A673 (cell line): Measurements from ENCODE around the gene MRTFA. TPM values are rescaled to one million over a fixed set of nuclear protein-coding genes. Genes with fewer than 3 reads are reported as not detected.

Experiments used
- BruUV-seq: library from RNA; stranded (reverse); fragments of 400-500 nt; replicated peaks from 2 replicates; lab custom pipeline; 2021; lab: Mats Ljungman, UMichigan
- CTCF ChIA-PET: fragments of 300-600 bp; sonication (Branson Sonifier 250); formaldehyde crosslinking; loops from one replicate; lab custom pipeline; 2022; ENCODE audit warnings: antibody characterized with exemption; lab: Charles Lee
- POLR2A ChIA-PET: fragments of 300-600 bp; sonication (Branson Sonifier 250); formaldehyde crosslinking; loops from one replicate; lab custom pipeline; 2022; ENCODE audit warnings: antibody characterized with exemption; ENCODE audit not compliant: low non-redundant PET; lab: Charles Lee
- DNase-seq: peaks from one replicate; pipeline ENCODE4 v3.0.0-alpha.2; 2015; ENCODE audit warnings: low spot score
- H3K27ac ChIP-seq: fragments of 200-600 bp; sonication (generic); 2 replicates; pipeline ENCODE4 v1.5.1; 2016; ENCODE audit warnings: mixed run types, low read depth, mild to moderate bottlenecking, mixed read lengths, antibody characterized with exemption, low read length; ENCODE audit not compliant: poor library complexity, severe bottlenecking
- H3K27me3 ChIP-seq: fragments of 200-600 bp; sonication (generic); replicated peaks from 2 replicates; pipeline ENCODE4 v1.6.1; 2017; ENCODE audit warnings: mixed run types, low read depth, mild to moderate bottlenecking, mixed read lengths, antibody characterized with exemption, low read length; ENCODE audit not compliant: insufficient read depth, poor library complexity
- H3K36me3 ChIP-seq: fragments of 200-600 bp; sonication (generic); 2 replicates; pipeline ENCODE4 v1.6.1; 2016; ENCODE audit warnings: mixed run types, mild to moderate bottlenecking, mixed read lengths, antibody characterized with exemption, low read length; ENCODE audit not compliant: insufficient read depth, poor library complexity, severe bottlenecking
- H3K4me1 ChIP-seq: fragments of 200-600 bp; sonication (generic); 2 replicates; pipeline ENCODE4 v1.6.1; 2017; ENCODE audit warnings: mixed run types, mild to moderate bottlenecking, mixed read lengths, antibody characterized with exemption, low read length; ENCODE audit not compliant: insufficient read depth, poor library complexity, severe bottlenecking
- H3K4me3 ChIP-seq: fragments of 200-600 bp; sonication (generic); 2 replicates; pipeline ENCODE4 v1.5.1; 2016; ENCODE audit warnings: low read depth, mixed run types, mild to moderate bottlenecking, mixed read lengths, low read length; ENCODE audit not compliant: poor library complexity, severe bottlenecking
- H3K9me3 ChIP-seq: fragments of 200-600 bp; sonication (generic); 2 replicates; pipeline ENCODE4 v1.6.1; 2016; ENCODE audit warnings: mixed run types, low read depth, mild to moderate bottlenecking, mixed read lengths, antibody characterized with exemption, low read length; ENCODE audit not compliant: poor library complexity, severe bottlenecking
- CTCF ChIP-seq: fragments of 300-800, 200-600 bp; sonication (generic); conservative IDR thresholded peaks from 2 replicates; pipeline ENCODE4 v1.5.1; 2017; ENCODE audit warnings: low read depth, mild to moderate bottlenecking, antibody characterized with exemption, low read length, moderate library complexity, mixed read lengths
- EZH2 ChIP-seq: fragments of 200-600 bp; sonication (generic); IDR thresholded peaks from 2 replicates; pipeline ENCODE4 v1.6.1; 2017; ENCODE audit warnings: borderline replicate concordance, low read depth, mild to moderate bottlenecking, mixed read lengths, antibody characterized with exemption, low read length; ENCODE audit not compliant: poor library complexity, severe bottlenecking
- intact Hi-C: fragments of 100-400 bp; cut with micrococcal nuclease; formaldehyde crosslinking; loops from one replicate; pipeline ENCODE4 v1.10.0; 2022; ENCODE audit not compliant: unreplicated experiment
- total RNA-seq: library from RNA; stranded (reverse); gene quantifications from 2 replicates; pipeline ENCODE4 v1.2.3, GENCODE V29; 2021

Gene MRTFA
- total RNA-seq, 1 experiment from 2014 or later: 35.8 TPM

- no TSS peak for BruUV-seq
Measured at GRCh38 chr22:40416267-40416570, 220.3 kb downstream of the MRTFA start.

GRCh38 chr22:40415531-40416266, 220.8 kb downstream of the MRTFA start:
- Histone ChIP-seq H3K27me3 (no peaks in the 10 kb centered on the region), H3K4me1 (peaks cover 16% of the 10 kb centered on the region), H3K9me3 (no peaks in the 10 kb centered on the region), H3K27ac (peak overlapping the region; percentile 37), H3K36me3 (peaks cover 34% of the 10 kb centered on the region), H3K4me3 (no peak overlapping the region)
- TF ChIP-seq EZH2: no peak
- no peak for TF ChIP-seq CTCF
- ChIA-PET CTCF (no interaction called here), POLR2A (interaction anchor here (0.6 kb wide), 1 partner anchor 201 kb away, joined by 3 read pairs; no protein-coding TSS in a partner anchor)
- BruUV-seq: no TSS peak
- intact Hi-C loops: no loop called here
- no peak for DNase-seq

More at GRCh38 chr22:40416267-40416570, 220.3 kb downstream of the MRTFA start:
- intact Hi-C loops: no loop called here
- CTCF ChIA-PET: no interaction called here
- TF ChIP-seq CTCF: no peak
- TF ChIP-seq EZH2: no peak
- peaks cover 29% of the 10 kb centered on the region for H3K36me3 ChIP-seq
- H3K4me1 ChIP-seq: peaks cover 16% of the 10 kb centered on the region
- H3K9me3 ChIP-seq: no peaks in the 10 kb centered on the region
- H3K27me3 ChIP-seq: no peaks in the 10 kb centered on the region
- H3K27ac ChIP-seq: peak overlapping the region; percentile 37
- H3K4me3 ChIP-seq: no peak overlapping the region
- DNase-seq: no peak
- POLR2A ChIA-PET: no interaction called here

GRCh38 chr22:40414838-40415505, 221.5 kb downstream of the MRTFA start:
- intact Hi-C loops: no loop called here
- Histone ChIP-seq H3K36me3 (peaks cover 42% of the 10 kb centered on the region), H3K4me3 (no peak overlapping the region), H3K9me3 (no peaks in the 10 kb centered on the region), H3K4me1 (peaks cover 16% of the 10 kb centered on the region), H3K27me3 (no peaks in the 10 kb centered on the region), H3K27ac (peak overlapping the region; percentile 50)
- POLR2A ChIA-PET: interaction anchor here (0.6 kb wide), 1 partner anchor 200 kb away, joined by 3 read pairs; no protein-coding TSS in a partner anchor
- no peak for DNase-seq
- CTCF ChIA-PET: interaction anchor here (0.8 kb wide), 1 partner anchor 268 kb away, joined by 8 read pairs; no protein-coding TSS in a partner anchor
- TF ChIP-seq CTCF: no peak
- TF ChIP-seq EZH2: no peak
- BruUV-seq: no TSS peak
